Retinal pigment epithelial cell (primary cell): ENCODE data around the gene NLE1.

Source experiments
- DNase-seq: peaks from one replicate; pipeline ENCODE4 v3.0.0-alpha.2; 2010; ENCODE audit warnings: low read depth
- H3K4me3 ChIP-seq: 2 replicates; pipeline ENCODE4 v1.5.1; 2011; ENCODE audit warnings: mild to moderate bottlenecking, low read length, control low read depth, moderate library complexity
- CTCF ChIP-seq: conservative IDR thresholded peaks from 2 replicates; pipeline ENCODE4 v1.5.1; 2011; ENCODE audit warnings: low read depth, low read length, control low read depth, inconsistent platforms

NLE1 gene

DNA sequence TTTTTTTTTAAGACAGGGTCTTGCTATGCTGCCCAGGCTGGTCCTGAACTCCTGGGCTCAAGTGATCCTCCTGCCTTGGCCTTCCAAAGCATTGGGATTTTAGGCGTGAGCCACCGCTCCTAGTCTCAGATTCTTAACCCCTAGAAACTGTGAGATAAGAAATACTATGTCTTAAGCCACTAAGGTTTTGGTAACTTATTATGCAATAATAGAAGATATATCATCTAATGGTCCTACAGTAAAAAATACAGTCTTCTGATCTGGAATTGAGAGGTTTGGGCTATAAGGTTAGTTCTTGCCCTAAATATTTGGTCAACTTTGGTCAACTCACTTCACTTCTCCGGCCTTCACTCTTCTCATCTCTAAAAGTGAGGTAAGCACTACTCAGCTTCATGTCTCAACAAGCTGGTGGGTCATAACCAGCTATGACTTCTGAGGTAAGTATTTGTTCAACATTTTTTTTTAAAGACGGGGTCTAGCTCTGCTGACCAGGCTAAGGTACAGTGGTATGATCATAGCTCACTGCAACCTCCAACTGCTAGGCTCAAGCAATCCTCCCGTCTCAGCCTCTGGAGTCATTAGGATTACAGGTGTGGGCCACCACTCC, 37.2 kb downstream of the NLE1 start:
- H3K4me3 ChIP-seq, result no peak overlapping the region
- no peak for DNase-seq
- no peak for TF ChIP-seq CTCF

GRCh38 chr17:35103271-35103670, 38.8 kb downstream of the NLE1 start:
- H3K4me3 ChIP-seq, result no peak overlapping the region
- no peak for DNase-seq
- TF ChIP-seq CTCF, result no peak

DNA sequence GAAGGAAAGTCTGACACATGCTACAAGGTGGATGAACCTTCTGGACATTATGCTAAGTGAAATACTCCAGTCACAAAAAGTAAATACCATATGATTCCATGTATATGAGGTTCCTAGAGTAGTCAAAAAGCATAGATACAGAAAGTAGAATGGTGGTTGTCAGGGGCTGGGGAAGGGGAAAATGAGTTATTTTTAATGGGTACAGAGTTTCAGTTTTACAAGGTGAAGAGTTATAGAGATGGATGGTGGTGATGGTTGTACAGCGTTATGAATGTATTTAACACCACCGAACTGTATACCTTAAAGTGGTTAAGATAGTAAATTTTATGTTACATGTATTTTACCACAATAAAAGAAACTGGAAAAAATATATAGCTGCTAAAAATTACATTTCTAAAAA, 40.4 kb downstream of the NLE1 start:
- DNase-seq, result no peak
- no peak overlapping the region for H3K4me3 ChIP-seq
- no peak for TF ChIP-seq CTCF

DNA sequence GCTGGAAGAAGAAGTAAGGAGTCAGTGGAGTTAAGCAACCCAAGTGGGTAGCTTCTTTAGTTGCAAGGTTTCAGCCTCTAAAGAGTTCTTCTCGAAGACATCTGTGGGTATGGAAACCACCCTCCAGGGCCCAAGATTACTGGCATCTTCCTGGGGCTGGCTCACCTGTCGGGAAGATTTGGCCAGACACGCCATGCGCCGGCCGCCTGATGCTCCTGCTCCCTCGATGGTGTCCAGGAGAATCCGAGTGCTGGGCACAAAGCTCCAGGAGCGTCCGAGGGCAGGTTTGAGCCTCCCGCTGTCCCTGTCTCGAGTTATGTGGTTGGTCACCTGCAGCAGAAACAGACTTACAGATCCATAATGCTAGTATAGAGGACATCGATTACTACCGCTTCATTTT, 41.1 kb downstream of the NLE1 start:
- DNase-seq, result no peak
- no peak overlapping the region for H3K4me3 ChIP-seq
- TF ChIP-seq CTCF, result no peak

GRCh38 chr17:35099908-35100307, 42.2 kb downstream of the NLE1 start:
- no peak overlapping the region for H3K4me3 ChIP-seq
- TF ChIP-seq CTCF, result no peak
- no peak for DNase-seq

GRCh38 chr17:35097776-35098175, 44.3 kb downstream of the NLE1 start:
- TF ChIP-seq CTCF, result no peak

GRCh38 chr17:35095741-35096140, 46.4 kb downstream of the NLE1 start:
- DNase-seq, result no peak
- no peak for TF ChIP-seq CTCF
- H3K4me3 ChIP-seq, result no peak overlapping the region

More at GRCh38 chr17:35097776-35098175, 44.3 kb downstream of the NLE1 start:
- H3K4me3 ChIP-seq, result no peak overlapping the region
- no peak for DNase-seq
